ENCODE measurements around the gene CRELD1. TPM values are rescaled to one million over a fixed set of nuclear protein-coding genes. Genes with fewer than 3 reads are reported as not detected.
A peak's percentile ranks its signal among the peaks of the same experiment; 100 is the strongest.

The CRELD1 gene
- total and polyA plus RNA-seq, 10 of the 15 experiments (the other 5 are each of a cell fraction or from before 2014, with no cell fraction given), result 1.3 to 15.9 (median 8.8) TPM

DNA sequence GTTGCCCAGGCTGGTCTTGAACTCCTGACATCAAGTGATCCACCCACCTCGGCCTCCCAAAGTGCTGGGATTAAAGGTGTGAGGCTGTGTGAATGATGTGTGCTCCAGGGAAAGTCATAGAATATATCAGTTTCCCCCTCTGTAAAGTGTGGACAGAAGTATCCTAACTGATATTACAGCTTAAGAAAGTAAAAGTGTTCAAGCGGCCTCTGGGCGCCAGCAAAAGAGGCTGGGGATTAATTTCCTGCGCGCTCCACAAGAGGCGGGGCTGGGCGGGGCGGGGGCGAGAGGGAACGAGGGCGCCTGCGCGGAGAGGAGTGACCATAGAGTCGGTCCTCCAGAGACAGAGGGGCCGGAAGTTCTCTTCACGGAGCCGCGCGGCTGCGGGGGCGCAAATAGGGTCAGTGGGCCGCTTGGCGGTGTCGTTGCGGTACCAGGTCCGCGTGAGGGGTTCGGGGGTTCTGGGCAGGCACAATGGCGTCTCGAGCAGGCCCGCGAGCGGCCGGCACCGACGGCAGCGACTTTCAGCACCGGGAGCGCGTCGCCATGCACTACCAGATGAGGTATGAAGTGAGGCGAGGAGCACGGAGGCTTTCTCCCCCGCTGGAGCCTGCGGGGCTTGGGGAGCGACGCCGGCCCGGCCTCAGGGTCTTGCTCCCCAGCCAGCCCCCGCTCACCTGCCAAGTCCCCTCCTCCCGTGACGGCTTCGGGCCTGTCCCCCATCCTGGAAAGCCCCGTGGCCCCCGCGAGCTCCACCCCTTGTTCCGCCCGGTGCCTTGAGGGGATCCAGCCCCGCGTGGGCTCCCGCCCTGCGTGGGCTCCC is 43.2 kb upstream of the CRELD1 start, which contains the start of gene JAGN1 (continued):
- no peak for TF ChIP-seq NFYA (IDR thresholded peaks at IDR 0.05; ENCODE audit: borderline replicate concordance, low read depth, low read length)
- peak; percentile 95 for TF ChIP-seq RELB (IDR thresholded peaks at IDR 0.05; ENCODE audit: low read depth)
- TF ChIP-seq FOS (IDR thresholded peaks at IDR 0.05; ENCODE audit: borderline replicate concordance, extremely low read depth, insufficient read length), result no peak
- TF ChIP-seq SPI1 (IDR thresholded peaks at IDR 0.05; ENCODE audit: borderline replicate concordance, insufficient read depth, low read depth, low read length), result no peak
- TF ChIP-seq NFIC (IDR thresholded peaks at IDR 0.05; ENCODE audit: low read depth, low read length), result no peak
- TF ChIP-seq NR2C1 (IDR thresholded peaks at IDR 0.05), result peak; percentile 49; the same call in 1 of the 2 replicates
- TF ChIP-seq ATF3 (IDR thresholded peaks at IDR 0.05; ENCODE audit: borderline replicate concordance, extremely low read depth, low read depth, low read length), result no peak
- peak; percentile 99 for TF ChIP-seq BACH1 (IDR thresholded peaks at IDR 0.05; ENCODE audit: borderline replicate concordance)
- TF ChIP-seq USF1 (IDR thresholded peaks at IDR 0.05; ENCODE audit: borderline replicate concordance, extremely low read length, insufficient read depth, low read depth, low read length), result no peak
- no peak for TF ChIP-seq HDAC2 (IDR thresholded peaks at IDR 0.05)
- no peak for TF ChIP-seq BCLAF1 (IDR thresholded peaks at IDR 0.05)
- no peak for TF ChIP-seq ZSCAN29 (IDR thresholded peaks at IDR 0.05)
- TF ChIP-seq RBBP5 (conservative IDR thresholded peaks at IDR 0.05), result 0 out of 2 replicates have a peak, but pooled peaks have one; percentile 20
- TF ChIP-seq TARDBP (IDR thresholded peaks at IDR 0.05; ENCODE audit: borderline replicate concordance), result 0 out of 2 replicates have a peak, but pooled peaks have one; percentile 32
- no peak for TF ChIP-seq NFXL1 (IDR thresholded peaks at IDR 0.05; ENCODE audit: borderline replicate concordance)
- TF ChIP-seq CHD4 (IDR thresholded peaks at IDR 0.05), result no peak; the same call in 1 of the 2 replicates
- TF ChIP-seq BMI1 (IDR thresholded peaks at IDR 0.05; ENCODE audit: borderline replicate concordance), result no peak
- peak in 2 of 3 experiments; percentile 4 to 28; a peak in 1 of 6 replicates for TF ChIP-seq CTCF (IDR thresholded peaks at IDR 0.05 in 2 of 3, conservative IDR thresholded peaks at IDR 0.05 in 1 of 3; ENCODE audit: control insufficient read depth in 2 of 3, extremely low read depth in 1 of 3, insufficient read depth in 1 of 3, low read depth in 3 of 3, low read length in 3 of 3)
- TF ChIP-seq IKZF1 (conservative IDR thresholded peaks at IDR 0.05), result peak; percentile 86
- TF ChIP-seq SP1 (IDR thresholded peaks at IDR 0.05; ENCODE audit: low read depth, low read length), result peak; percentile 27
- no peak for TF ChIP-seq SREBF2 (IDR thresholded peaks at IDR 0.05; ENCODE audit: low read length)
- no peak for TF ChIP-seq RAD21 (IDR thresholded peaks at IDR 0.05; ENCODE audit: insufficient read depth, low read depth, low read length)
- TF ChIP-seq HCFC1 (IDR thresholded peaks at IDR 0.05; ENCODE audit: low read length), result peak; percentile 58; the same call in 1 of the 2 replicates
